AG04450 (cell line): ENCODE data around the gene ATG7. TPM values are rescaled to one million over a fixed set of nuclear protein-coding genes. Genes with fewer than 3 reads are reported as not detected.

Experiments
- CTCF ChIA-PET: fragments of 300-600, 350-600 bp; formaldehyde crosslinking; extraction: SDS; loops from one replicate; lab custom pipeline; 2022; ENCODE audit warnings: antibody characterized with exemption, inconsistent platforms; lab: Charles Lee
- POLR2A ChIA-PET: fragments of 350-600 bp; formaldehyde crosslinking; extraction: SDS; loops from one replicate; lab custom pipeline; 2021; ENCODE audit warnings: antibody characterized with exemption, inconsistent platforms; lab: Yijun Ruan, JAX
- DNase-seq: peaks from one replicate; pipeline ENCODE4 v3.0.0-alpha.2; 2011; ENCODE audit warnings: low read depth, low spot score
- H3K27ac ChIP-seq: one replicate; pipeline ENCODE4 v1.5.1; 2012; ENCODE audit warnings: low read depth, low read length, control low read depth
- H3K27me3 ChIP-seq: one replicate; pipeline ENCODE4 v1.6.0; 2012; ENCODE audit warnings: low read length; ENCODE audit not compliant: control insufficient read depth, insufficient read depth
- H3K4me3 ChIP-seq: 2 replicates; pipeline ENCODE4 v1.5.1; 2011; ENCODE audit warnings: mild to moderate bottlenecking, low read depth, low read length, control low read depth
- H3K9me3 ChIP-seq: 2 replicates; pipeline ENCODE4 v1.5.1; 2012; ENCODE audit warnings: low read length; ENCODE audit not compliant: control insufficient read depth, insufficient read depth
- CTCF ChIP-seq: IDR thresholded peaks from 2 replicates; pipeline ENCODE4 v1.5.1; 2011; ENCODE audit warnings: low read depth, low read length, control low read depth, inconsistent platforms
- polyA plus RNA-seq: library from polyadenylated mRNA; depleted of rRNA; stranded (reverse); fragments of >200 nt; gene quantifications from 2 replicates; pipeline ENCODE4 v1.2.3, GENCODE V29; 2011

ATG7 gene
- polyA plus RNA-seq, 1 experiment, result 51.7 TPM

- no peak overlapping the region for H3K4me3 ChIP-seq
- no peak overlapping the region for H3K27ac ChIP-seq
- ChIA-PET CTCF (interaction anchor here (0.6 to 2.4 kb wide), 3 partner anchors 22 to 373 kb away, joined by 6 read pairs; no protein-coding TSS in a partner anchor), POLR2A (no interaction called here)
- TF ChIP-seq CTCF, result no peak
- no peak for DNase-seq
- H3K9me3 ChIP-seq, result no peaks in the 10 kb centered on the region
- H3K27me3 ChIP-seq, result no peaks in the 10 kb centered on the region
Measured at GRCh38 chr3:11578169-11578568, 306.0 kb downstream of the ATG7 start.

- no peaks in the 10 kb centered on the region for H3K27me3 ChIP-seq
- CTCF ChIA-PET, result interaction anchor here (0.6 to 0.7 kb wide), 3 partner anchors 10 to 802 kb away, joined by 3 to 5 read pairs (median 3); no protein-coding TSS in a partner anchor
- H3K27ac ChIP-seq, result no peak overlapping the region
- H3K4me3 ChIP-seq, result no peak overlapping the region; the same call in 1 of the 2 replicates
- DNase-seq, result no peak
- no peak for TF ChIP-seq CTCF
- H3K9me3 ChIP-seq, result no peaks in the 10 kb centered on the region
- POLR2A ChIA-PET, result interaction anchor here (0.6 kb wide), 1 partner anchor 63 kb away, joined by 3 read pairs; no protein-coding TSS in a partner anchor
Measured at GRCh38 chr3:11580645-11581044, 308.4 kb downstream of the ATG7 start.

GRCh38 chr3:11581237-11582190 is 309.3 kb downstream of the ATG7 start:
- H3K9me3 ChIP-seq, result no peaks in the 10 kb centered on the region
- no peak for DNase-seq
- ChIA-PET POLR2A (no interaction called here), CTCF (interaction anchor here (0.6 to 0.7 kb wide), 2 partner anchors 9 to 12 kb away, joined by 3 to 5 read pairs; no protein-coding TSS in a partner anchor)
- peak overlapping the region; percentile 89 for H3K27ac ChIP-seq
- peak overlapping the region; percentile 63 for H3K4me3 ChIP-seq
- no peak for TF ChIP-seq CTCF
- no peaks in the 10 kb centered on the region for H3K27me3 ChIP-seq

GRCh38 chr3:11582191-11582968 is 310.2 kb downstream of the ATG7 start:
- peak overlapping the region; percentile 63 for H3K4me3 ChIP-seq
- no peak for TF ChIP-seq CTCF
- ChIA-PET CTCF (no interaction called here), POLR2A (no interaction called here)
- peak overlapping the region; percentile 89 for H3K27ac ChIP-seq
- no peaks in the 10 kb centered on the region for H3K9me3 ChIP-seq
- no peaks in the 10 kb centered on the region for H3K27me3 ChIP-seq
- DNase-seq, result peak; percentile 75
